ENCODE data around the gene WWOX. TPM values are rescaled to one million over a fixed set of nuclear protein-coding genes. Genes with fewer than 3 reads are reported as not detected.

WWOX gene
- polyA plus RNA-seq, 1 donor (not counting 4 experiments of a cell fraction or from before 2014, with no cell fraction given), result 5.1 TPM

DNA sequence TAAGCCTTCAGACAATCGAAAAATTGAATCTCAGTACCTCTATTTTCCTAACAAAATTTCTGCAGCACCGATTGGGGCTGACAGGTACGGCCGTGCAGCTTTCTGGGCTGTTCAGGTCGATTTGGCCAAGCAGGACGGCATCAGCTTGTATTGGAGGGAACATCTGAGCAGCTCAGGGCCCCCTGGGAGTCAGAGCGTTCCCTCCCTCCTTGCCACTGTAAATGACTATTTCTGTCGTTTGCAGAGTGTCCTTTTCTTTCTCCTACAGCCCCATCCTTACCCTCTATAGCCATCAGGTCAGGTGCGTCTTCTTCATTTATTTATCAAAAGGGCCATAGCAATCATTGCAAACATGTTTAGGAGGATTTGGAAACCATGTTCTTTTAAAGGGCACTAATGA, 731.1 kb downstream of the WWOX start:
- Histone ChIP-seq H3K79me2 (ENCODE audit: control insufficient read depth, insufficient read depth, low read length) (no peaks in the 10 kb centered on the region), H3K9ac (ENCODE audit: control insufficient read depth, extremely low read depth, insufficient read depth, low read length) (no peak overlapping the region), H4K20me1 (ENCODE audit: control insufficient read depth, extremely low read depth, insufficient read depth, low read length) (no peaks in the 10 kb centered on the region), H3K4me3 (ENCODE audit: control insufficient read depth in 2 of 3, extremely low read depth in 1 of 3, insufficient read depth in 2 of 3, low read depth in 1 of 3, low read length in 3 of 3) (no peak overlapping the region), H3K27me3 (ENCODE audit: control insufficient read depth, extremely low read depth, insufficient read depth, low read length) (no peaks in the 10 kb centered on the region), H2AFZ (ENCODE audit: control insufficient read depth, low read length) (no peak overlapping the region), H3K4me1 (ENCODE audit: control insufficient read depth, extremely low read depth, insufficient read depth, low read length) (no peaks in the 10 kb centered on the region), H3K4me2 (ENCODE audit: control insufficient read depth, extremely low read depth, insufficient read depth, low read depth, low read length) (no peak overlapping the region), H3K27ac (ENCODE audit: control insufficient read depth, insufficient read depth, low read length) (no peak overlapping the region), H3K9me3 (ENCODE audit: control insufficient read depth, low read depth, low read length) (no peaks in the 10 kb centered on the region), H3K9me1 (ENCODE audit: control insufficient read depth, extremely low read depth, insufficient read depth, low read length) (no peaks in the 10 kb centered on the region), H3K36me3 (ENCODE audit: control insufficient read depth in 2 of 2, extremely low read depth in 1 of 2, insufficient read depth in 2 of 2, low read length in 2 of 2) (no peaks in the 10 kb centered on the region)
- dilution Hi-C loops (cut with MboI; ENCODE audit: extremely low pct_ligation_motif_present, low sequenced_read_pairs), result no loop called here
- no peak for TF ChIP-seq EZH2 (IDR thresholded peaks at IDR 0.05; ENCODE audit: low read length)
- no peak for TF ChIP-seq CTCF (optimal IDR thresholded peaks at IDR 0.05 in 1 of 3, IDR thresholded peaks at IDR 0.05 in 1 of 3, conservative IDR thresholded peaks at IDR 0.05 in 1 of 3; ENCODE audit: extremely low read depth in 1 of 3, insufficient read depth in 2 of 3, low read length in 3 of 3)
- FAIRE-seq (no peak), DNase-seq (ENCODE audit: low read depth, low spot score) (no peak)

- DNase-seq (ENCODE audit: low read depth, low spot score), result no peak
- H3K4me2 ChIP-seq (ENCODE audit: control insufficient read depth, extremely low read depth, insufficient read depth, low read depth, low read length), result no peak overlapping the region
- TF ChIP-seq EZH2 (IDR thresholded peaks at IDR 0.05; ENCODE audit: low read length), result no peak
- no peak for TF ChIP-seq CTCF (optimal IDR thresholded peaks at IDR 0.05 in 1 of 3, IDR thresholded peaks at IDR 0.05 in 1 of 3, conservative IDR thresholded peaks at IDR 0.05 in 1 of 3; ENCODE audit: extremely low read depth in 1 of 3, insufficient read depth in 2 of 3, low read length in 3 of 3)
- no peaks in the 10 kb centered on the region for H3K9me1 ChIP-seq (ENCODE audit: control insufficient read depth, extremely low read depth, insufficient read depth, low read length)
- H3K27ac ChIP-seq (ENCODE audit: control insufficient read depth, insufficient read depth, low read length), result no peak overlapping the region
- no peak overlapping the region for H2AFZ ChIP-seq (ENCODE audit: control insufficient read depth, low read length)
- no peaks in the 10 kb centered on the region for H4K20me1 ChIP-seq (ENCODE audit: control insufficient read depth, extremely low read depth, insufficient read depth, low read length)
- H3K4me1 ChIP-seq (ENCODE audit: control insufficient read depth, extremely low read depth, insufficient read depth, low read length), result no peaks in the 10 kb centered on the region
- dilution Hi-C loops (cut with MboI; ENCODE audit: extremely low pct_ligation_motif_present, low sequenced_read_pairs), result no loop called here
- no peak overlapping the region for H3K9ac ChIP-seq (ENCODE audit: control insufficient read depth, extremely low read depth, insufficient read depth, low read length)
- H3K27me3 ChIP-seq (ENCODE audit: control insufficient read depth, extremely low read depth, insufficient read depth, low read length), result no peaks in the 10 kb centered on the region
- no peaks in the 10 kb centered on the region for H3K36me3 ChIP-seq (ENCODE audit: control insufficient read depth in 2 of 2, extremely low read depth in 1 of 2, insufficient read depth in 2 of 2, low read length in 2 of 2)
- FAIRE-seq, result no peak
- H3K9me3 ChIP-seq (ENCODE audit: control insufficient read depth, low read depth, low read length), result no peaks in the 10 kb centered on the region
- H3K4me3 ChIP-seq (ENCODE audit: control insufficient read depth in 2 of 3, extremely low read depth in 1 of 3, insufficient read depth in 2 of 3, low read depth in 1 of 3, low read length in 3 of 3), result no peak overlapping the region
- no peaks in the 10 kb centered on the region for H3K79me2 ChIP-seq (ENCODE audit: control insufficient read depth, insufficient read depth, low read length)
Observed at GRCh38 chr16:78832100-78832499, 732.6 kb downstream of the WWOX start.

All from keratinocyte (primary cell).